HepG2 (cell line): ENCODE measurements around the gene HDDC3. TPM values are rescaled to one million over a fixed set of nuclear protein-coding genes. Genes with fewer than 3 reads are reported as not detected.
A peak's percentile ranks its signal among the peaks of the same experiment; 100 is the strongest.

Experiments used
- ATF4 ChIP-seq, 2 experiments: fragments of 450-650 bp in 1 of 2; sonication (generic) in 1 of 2; formaldehyde crosslinking; IDR thresholded peaks; 2 replicates each; pipeline versions ENCODE4 v1.5.0 to v1.8.0; 2020 to 2022; ENCODE audit warnings: mild to moderate bottlenecking in 1 of 2, missing genetic modification reagents in 1 of 2
- BORCS8-MEF2B ChIP-seq: sonication (generic); formaldehyde crosslinking; IDR thresholded peaks from 2 replicates; pipeline ENCODE4 v1.8.0; 2022; ENCODE audit warnings: mild to moderate bottlenecking, missing genetic modification reagents
- CAMTA2 ChIP-seq: sonication (generic); formaldehyde crosslinking; IDR thresholded peaks from 2 replicates; pipeline ENCODE4 v1.4.0; 2020; ENCODE audit warnings: mild to moderate bottlenecking, missing genetic modification reagents, borderline replicate concordance
- ELF1 ChIP-seq: sonication (generic); formaldehyde crosslinking; IDR thresholded peaks from 2 replicates; pipeline ENCODE4 v1.4.0; 2020; ENCODE audit warnings: missing genetic modification reagents
- HOXA5 ChIP-seq: sonication (generic); formaldehyde crosslinking; IDR thresholded peaks from 2 replicates; pipeline ENCODE4 v1.4.0; 2020; ENCODE audit warnings: missing genetic modification reagents
- IKZF1 ChIP-seq: fragments of 450-650 bp; IDR thresholded peaks from 2 replicates; pipeline ENCODE4 v1.7.1; 2016
- MATR3 ChIP-seq: sonication (generic); formaldehyde crosslinking; IDR thresholded peaks from 2 replicates; pipeline ENCODE4 v1.4.0; 2020; ENCODE audit warnings: missing genetic modification reagents
- NKX3-1 ChIP-seq: sonication (generic); formaldehyde crosslinking; IDR thresholded peaks from 2 replicates; pipeline ENCODE4 v1.5.0; 2020; ENCODE audit warnings: missing genetic modification reagents
- RXRB ChIP-seq: IDR thresholded peaks from 2 replicates; pipeline ENCODE4 v1.6.1; 2016; ENCODE audit warnings: borderline replicate concordance, missing genetic modification reagents, missing compliant biosample characterization
- SAP130 ChIP-seq: IDR thresholded peaks from 2 replicates; pipeline ENCODE4 v1.6.1; 2016; ENCODE audit warnings: low read depth
- SIN3B ChIP-seq: fragments of 150-350 bp; IDR thresholded peaks from 2 replicates; pipeline ENCODE4 v1.6.1; 2014; ENCODE audit warnings: low read length
- TCF12 ChIP-seq, 2 experiments: fragments of 450-650 bp in 1 of 2; sonication (generic) in 1 of 2; formaldehyde crosslinking in 1 of 2; IDR thresholded peaks; 2 replicates each; pipeline versions ENCODE4 v1.6.1 to v1.8.0; 2017 to 2022; ENCODE audit warnings: antibody characterized with exemption in 1 of 2, mild to moderate bottlenecking in 1 of 2, missing genetic modification reagents in 1 of 2, moderate library complexity in 1 of 2
- ZBTB25 ChIP-seq: IDR thresholded peaks from 2 replicates; pipeline ENCODE4 v1.6.1; 2018; ENCODE audit warnings: missing genetic modification reagents
- ZBTB43 ChIP-seq: sonication (generic); formaldehyde crosslinking; conservative IDR thresholded peaks from 2 replicates; pipeline ENCODE4 v1.4.0; 2020; ENCODE audit warnings: missing genetic modification reagents
- ZBTB44 ChIP-seq: sonication (generic); formaldehyde crosslinking; IDR thresholded peaks from 2 replicates; pipeline ENCODE4 v1.4.0; 2020; ENCODE audit warnings: missing genetic modification reagents
- ZNF740 ChIP-seq: sonication (generic); formaldehyde crosslinking; IDR thresholded peaks from 2 replicates; pipeline ENCODE4 v1.4.0; 2020; ENCODE audit warnings: missing genetic modification reagents
- polyA plus RNA-seq, 8 experiments: library from polyadenylated mRNA; depleted of rRNA in 3 of 8; stranded (reverse) in 7 of 8; unstranded in 1 of 8; fragments of >200 nt; fragmentation: Illumina TruSeq in 4 of 8; extraction: Trizol in 4 of 8; gene quantifications; 2 replicates each; pipeline versions ENCODE4 v1.2.1 to v1.2.3, GENCODE V29; 2011 to 2016; ENCODE audit warnings: low read depth in 4 of 8, missing spikeins in 1 of 8, mixed read lengths in 1 of 8; ENCODE audit not compliant: insufficient read depth in 1 of 8
- total RNA-seq, 5 experiments: library from RNA; depleted of rRNA; stranded (reverse); fragments of >200 nt; fragmentation: Illumina TruSeq; extraction: Trizol; gene quantifications; 2 replicates each; pipeline ENCODE4 v1.2.3, GENCODE V29; 2016; ENCODE audit warnings: low read depth in 1 of 5
- TF ChIP-seq, protein P1 (sequence below): IDR thresholded peaks from 2 replicates; pipeline ENCODE4 v1.4.0; 2020; ENCODE audit warnings: mild to moderate bottlenecking, missing genetic modification reagents

Gene HDDC3
- total and polyA plus RNA-seq, 2 of the 13 experiments (the other 11 are each of a cell fraction or from before 2014, with no cell fraction given) = 18.7 to 28.3 TPM

- TF ChIP-seq SAP130 (peak; percentile 40; the same call in 1 of the 2 replicates), HOXA5 (no peak), ZNF740 (CRISPR knock-in tag) (0 out of 2 replicates have a peak, but pooled peaks have one; percentile 47), RXRB (no peak), ZBTB43 (CRISPR knock-in tag) (no peak), ZBTB44 (no peak), TCF12 (IDR thresholded peaks at IDR 0.05) (no peak), TCF12 (CRISPR knock-in tag; IDR thresholded peaks at IDR 0.05) (no peak), ZBTB25 (CRISPR knock-in tag) (no peak), SIN3B (no peak), NKX3-1 (CRISPR knock-in tag) (no peak), ELF1 (CRISPR knock-in tag) (no peak), ATF4 (CRISPR knock-in tag; IDR thresholded peaks at IDR 0.05) (no peak), IKZF1 (no peak), BORCS8-MEF2B (CRISPR knock-in tag) (no peak), CAMTA2 (CRISPR knock-in tag) (no peak), MATR3 (CRISPR knock-in tag) (no peak)
- TF ChIP-seq, protein P1, sequence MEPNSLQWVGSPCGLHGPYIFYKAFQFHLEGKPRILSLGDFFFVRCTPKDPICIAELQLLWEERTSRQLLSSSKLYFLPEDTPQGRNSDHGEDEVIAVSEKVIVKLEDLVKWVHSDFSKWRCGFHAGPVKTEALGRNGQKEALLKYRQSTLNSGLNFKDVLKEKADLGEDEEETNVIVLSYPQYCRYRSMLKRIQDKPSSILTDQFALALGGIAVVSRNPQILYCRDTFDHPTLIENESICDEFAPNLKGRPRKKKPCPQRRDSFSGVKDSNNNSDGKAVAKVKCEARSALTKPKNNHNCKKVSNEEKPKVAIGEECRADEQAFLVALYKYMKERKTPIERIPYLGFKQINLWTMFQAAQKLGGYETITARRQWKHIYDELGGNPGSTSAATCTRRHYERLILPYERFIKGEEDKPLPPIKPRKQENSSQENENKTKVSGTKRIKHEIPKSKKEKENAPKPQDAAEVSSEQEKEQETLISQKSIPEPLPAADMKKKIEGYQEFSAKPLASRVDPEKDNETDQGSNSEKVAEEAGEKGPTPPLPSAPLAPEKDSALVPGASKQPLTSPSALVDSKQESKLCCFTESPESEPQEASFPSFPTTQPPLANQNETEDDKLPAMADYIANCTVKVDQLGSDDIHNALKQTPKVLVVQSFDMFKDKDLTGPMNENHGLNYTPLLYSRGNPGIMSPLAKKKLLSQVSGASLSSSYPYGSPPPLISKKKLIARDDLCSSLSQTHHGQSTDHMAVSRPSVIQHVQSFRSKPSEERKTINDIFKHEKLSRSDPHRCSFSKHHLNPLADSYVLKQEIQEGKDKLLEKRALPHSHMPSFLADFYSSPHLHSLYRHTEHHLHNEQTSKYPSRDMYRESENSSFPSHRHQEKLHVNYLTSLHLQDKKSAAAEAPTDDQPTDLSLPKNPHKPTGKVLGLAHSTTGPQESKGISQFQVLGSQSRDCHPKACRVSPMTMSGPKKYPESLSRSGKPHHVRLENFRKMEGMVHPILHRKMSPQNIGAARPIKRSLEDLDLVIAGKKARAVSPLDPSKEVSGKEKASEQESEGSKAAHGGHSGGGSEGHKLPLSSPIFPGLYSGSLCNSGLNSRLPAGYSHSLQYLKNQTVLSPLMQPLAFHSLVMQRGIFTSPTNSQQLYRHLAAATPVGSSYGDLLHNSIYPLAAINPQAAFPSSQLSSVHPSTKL (CRISPR knock-in tag) = no peak
Measured at GRCh38 chr15:90893175-90894090, 38.9 kb downstream of the HDDC3 start (continued).
